NK-92 treated with Interleukin-12 subunit alpha and Interleukin-12 subunit beta, amount 100 ng/mL, for 24 hours (cell line): Measurements from ENCODE around the gene ARID3A.

Experiments used
- DNase-seq: peaks from one replicate; lab custom pipeline; 2025; lab: John Stamatoyannopoulos, UW

ARID3A gene

GRCh38 chr19:1004803-1005664 is 79.2 kb downstream of the ARID3A start:
- DNase-seq, result no peak

- DNase-seq, result no peak
These were observed 81.0 kb downstream of the ARID3A start for GRCh38 chr19:1006711-1007398.

GRCh38 chr19:1007399-1008251 is 81.8 kb downstream of the ARID3A start:
- DNase-seq, result no peak

- no peak for DNase-seq
These were observed 82.6 kb downstream of the ARID3A start for GRCh38 chr19:1008268-1009040.

GRCh38 chr19:1009041-1009980 is 83.5 kb downstream of the ARID3A start:
- no peak for DNase-seq

- no peak for DNase-seq
These were observed 84.2 kb downstream of the ARID3A start for GRCh38 chr19:1009981-1010538.

- no peak for DNase-seq
These were observed 85.0 kb downstream of the ARID3A start for GRCh38 chr19:1010586-1011510.

- no peak for DNase-seq
These were observed 86.0 kb downstream of the ARID3A start for GRCh38 chr19:1011831-1012333.

- no peak for DNase-seq
These were observed 86.5 kb downstream of the ARID3A start for GRCh38 chr19:1012334-1012733.

GRCh38 chr19:1013218-1013617 is 87.4 kb downstream of the ARID3A start:
- DNase-seq, result no peak

GRCh38 chr19:1014161-1015060 is 88.6 kb downstream of the ARID3A start:
- DNase-seq, result no peak

GRCh38 chr19:1015061-1015781 is 89.4 kb downstream of the ARID3A start:
- DNase-seq, result no peak

GRCh38 chr19:1015782-1016646 is 90.2 kb downstream of the ARID3A start:
- no peak for DNase-seq

GRCh38 chr19:1016647-1017114 is 90.8 kb downstream of the ARID3A start:
- DNase-seq, result no peak

GRCh38 chr19:1017115-1017905 is 91.5 kb downstream of the ARID3A start:
- DNase-seq, result no peak
